Activated B cell treated with CpG ODN at 0.5 μM for 24 hours (primary cell): ENCODE measurements around the gene MMRN1. TPM values are rescaled to one million over a fixed set of nuclear protein-coding genes. Genes with fewer than 3 reads are reported as not detected.
A peak's percentile ranks its signal among the peaks of the same experiment; 100 is the strongest.

Experiments used
- ATAC-seq: fragments of 200-7000 bp; cut with Tn5 transposase; one replicate; pipeline ENCODE4 v1.10.0; 2021; ENCODE audit warnings: low read depth, mild to moderate bottlenecking, moderate library complexity
- CTCF ChIA-PET: fragments of 350-600 bp; sonication (Branson Sonifier 250); formaldehyde crosslinking; loops from one replicate; lab custom pipeline; 2021; ENCODE audit warnings: antibody characterized with exemption; lab: Charles Lee
- POLR2A ChIA-PET: fragments of 350-600 bp; sonication (Branson Sonifier 250); formaldehyde crosslinking; loops from one replicate; lab custom pipeline; 2021; ENCODE audit warnings: antibody characterized with exemption; lab: Charles Lee
- DNase-seq: peaks from one replicate; pipeline ENCODE4 v3.0.0; 2022
- H3K27ac Mint-ChIP-seq: one replicate; pipeline ENCODE4 v1.8.0; 2020; ENCODE audit warnings: mixed read lengths
- H3K27me3 Mint-ChIP-seq: one replicate; pipeline ENCODE4 v1.8.0; 2021; ENCODE audit warnings: mixed read lengths
- H3K36me3 Mint-ChIP-seq: one replicate; pipeline ENCODE4 v1.8.0; 2021; ENCODE audit warnings: low read depth, mixed read lengths
- H3K4me1 Mint-ChIP-seq: one replicate; pipeline ENCODE4 v1.8.0; 2021; ENCODE audit warnings: mixed read lengths
- H3K4me3 Mint-ChIP-seq: one replicate; pipeline ENCODE4 v1.8.0; 2020; ENCODE audit warnings: mild to moderate bottlenecking, mixed read lengths
- H3K9me3 Mint-ChIP-seq: one replicate; pipeline ENCODE4 v1.8.0; 2020; ENCODE audit warnings: mixed read lengths
- CTCF ChIP-seq: fragments of 200-600 bp; IDR thresholded peaks from one replicate; pipeline ENCODE4 v1.8.0; 2022; ENCODE audit warnings: antibody characterized with exemption, mild to moderate bottlenecking
- intact Hi-C: fragments of 100-400 bp; cut with micrococcal nuclease; formaldehyde crosslinking; loops from one replicate; pipeline ENCODE4 v1.15.1; 2024
- total RNA-seq: library from RNA; stranded (reverse); gene quantifications from 2 replicates; pipeline ENCODE4 v1.2.3, GENCODE V29; 2022

Gene MMRN1
- total RNA-seq, 1 donor from 2014 or later: 0.16 TPM

GRCh38 chr4:89878611-89879010 lies 16.0 kb upstream of the MMRN1 start:
- no peak for DNase-seq
- no peaks in the 10 kb centered on the region for H3K4me1 Mint-ChIP-seq
- intact Hi-C loops: no loop called here

GRCh38 chr4:89879215-89879614 lies 15.4 kb upstream of the MMRN1 start:
- Mint-ChIP-seq H3K4me3 (no peak overlapping the region), H3K4me1 (no peaks in the 10 kb centered on the region), H3K36me3 (no peaks in the 10 kb centered on the region), H3K27me3 (no peaks in the 10 kb centered on the region), H3K9me3 (no peaks in the 10 kb centered on the region), H3K27ac (no peak overlapping the region)
- DNase-seq (no peak), ATAC-seq (no peak)
- POLR2A ChIA-PET: no interaction called here
- intact Hi-C loops: no loop called here
- TF ChIP-seq CTCF: no peak
- CTCF ChIA-PET: interaction anchor here (2.1 kb wide), 1 partner anchor 10 kb away, joined by 5 read pairs; no protein-coding TSS in a partner anchor

More at GRCh38 chr4:89878611-89879010, 16.0 kb upstream of the MMRN1 start:
- no peak for TF ChIP-seq CTCF
- Mint-ChIP-seq H3K27ac (no peak overlapping the region), H3K4me3 (no peak overlapping the region), H3K27me3 (no peaks in the 10 kb centered on the region), H3K9me3 (no peaks in the 10 kb centered on the region), H3K36me3 (no peaks in the 10 kb centered on the region)
- POLR2A ChIA-PET: no interaction called here
- no peak for ATAC-seq
- CTCF ChIA-PET: interaction anchor here (2.1 kb wide), 1 partner anchor 9 kb away, joined by 5 read pairs; no protein-coding TSS in a partner anchor

- H3K4me3 Mint-ChIP-seq: no peak overlapping the region
- peaks cover under 1% of the 10 kb centered on the region for H3K4me1 Mint-ChIP-seq
- no peaks in the 10 kb centered on the region for H3K36me3 Mint-ChIP-seq
- POLR2A ChIA-PET: no interaction called here
- intact Hi-C loops: no loop called here
- no peak for ATAC-seq
- no peak for DNase-seq
- CTCF ChIA-PET: interaction anchor here (1.1 kb wide), 1 partner anchor 24 kb away, joined by 3 read pairs; no protein-coding TSS in a partner anchor
- H3K27ac Mint-ChIP-seq: no peak overlapping the region
- no peaks in the 10 kb centered on the region for H3K9me3 Mint-ChIP-seq
- H3K27me3 Mint-ChIP-seq: peaks cover 6% of the 10 kb centered on the region
- TF ChIP-seq CTCF: no peak
Observed at GRCh38 chr4:89889289-89889688, 5.4 kb upstream of the MMRN1 start.

- no peak for TF ChIP-seq CTCF
- DNase-seq (no peak), ATAC-seq (no peak)
- Mint-ChIP-seq H3K4me1 (peaks cover 15% of the 10 kb centered on the region), H3K27me3 (peaks cover 9% of the 10 kb centered on the region), H3K27ac (no peak overlapping the region), H3K9me3 (no peaks in the 10 kb centered on the region), H3K4me3 (no peak overlapping the region), H3K36me3 (no peaks in the 10 kb centered on the region)
- intact Hi-C loops: loop anchor here (5.0 kb wide), 1 partner anchor 61 kb away; the partner anchor contains the start of gene SNCA
- ChIA-PET CTCF (no interaction called here), POLR2A (no interaction called here)
Observed at GRCh38 chr4:89897867-89898266, 3.2 kb downstream of the MMRN1 start.

GRCh38 chr4:89898304-89898716 lies 3.7 kb downstream of the MMRN1 start:
- Mint-ChIP-seq H3K4me3 (no peak overlapping the region), H3K27me3 (peaks cover 9% of the 10 kb centered on the region), H3K36me3 (no peaks in the 10 kb centered on the region), H3K4me1 (peaks cover 15% of the 10 kb centered on the region), H3K9me3 (no peaks in the 10 kb centered on the region), H3K27ac (no peak overlapping the region)
- DNase-seq: no peak
- no peak for TF ChIP-seq CTCF
- CTCF ChIA-PET: interaction anchor here (0.8 kb wide), 1 partner anchor 737 kb away, joined by 3 read pairs; no protein-coding TSS in a partner anchor
- ATAC-seq: peak; percentile 49
- intact Hi-C loops: loop anchor here (5.0 kb wide), 1 partner anchor 61 kb away; the partner anchor contains the start of gene SNCA
- POLR2A ChIA-PET: no interaction called here
